H9 (cell line): ENCODE results near the gene NBL1. TPM values are rescaled to one million over a fixed set of nuclear protein-coding genes. Genes with fewer than 3 reads are reported as not detected.

ENCODE experiments used
- DNase-seq: peaks from one replicate; pipeline ENCODE4 v3.0.0-alpha.2; 2017
- H2AFZ ChIP-seq: one replicate; pipeline ENCODE4 v1.6.1; 2013; ENCODE audit warnings: mild to moderate bottlenecking, low read length, control low read depth, moderate library complexity
- H2AK5ac ChIP-seq: 2 replicates; pipeline ENCODE4 v1.6.1; 2013; ENCODE audit warnings: low read length, control low read depth, mixed read lengths; ENCODE audit not compliant: insufficient read length
- H2BK120ac ChIP-seq: one replicate; pipeline ENCODE4 v1.6.1; 2013; ENCODE audit warnings: low read depth, mild to moderate bottlenecking, low read length, control low read depth, inconsistent platforms; ENCODE audit not compliant: poor library complexity, severe bottlenecking
- H2BK12ac ChIP-seq: 2 replicates; pipeline ENCODE4 v1.6.1; 2013; ENCODE audit warnings: low read length, control low read depth, mixed read lengths, low read depth; ENCODE audit not compliant: insufficient read length
- H2BK15ac ChIP-seq: 2 replicates; pipeline ENCODE4 v1.6.1; 2013; ENCODE audit warnings: low read depth, low read length, control low read depth
- H2BK20ac ChIP-seq: one replicate; pipeline ENCODE4 v1.6.1; 2013; ENCODE audit warnings: low read depth, mild to moderate bottlenecking, low read length, control low read depth, inconsistent platforms; ENCODE audit not compliant: poor library complexity, severe bottlenecking
- H2BK5ac ChIP-seq: 2 replicates; pipeline ENCODE4 v1.6.1; 2013; ENCODE audit warnings: low read length, control low read depth, mixed read lengths; ENCODE audit not compliant: insufficient read length
- H3K14ac ChIP-seq: 2 replicates; pipeline ENCODE4 v1.6.1; 2013; ENCODE audit warnings: low read length, control low read depth; ENCODE audit not compliant: insufficient read depth
- H3K18ac ChIP-seq: 2 replicates; pipeline ENCODE4 v1.6.1; 2013; ENCODE audit warnings: low read depth, mild to moderate bottlenecking, mixed read lengths, low read length, control low read depth; ENCODE audit not compliant: insufficient read length
- H3K23ac ChIP-seq: 2 replicates; pipeline ENCODE4 v1.6.1; 2013; ENCODE audit warnings: low read length, control low read depth, mixed read lengths, low read depth; ENCODE audit not compliant: insufficient read length
- H3K23me2 ChIP-seq: 2 replicates; pipeline ENCODE4 v1.6.1; 2013; ENCODE audit warnings: low read depth, mild to moderate bottlenecking, mixed read lengths, low read length, control low read depth; ENCODE audit not compliant: insufficient read length, poor library complexity, severe bottlenecking
- H3K27ac ChIP-seq: 2 replicates; pipeline ENCODE4 v1.5.1; 2013; ENCODE audit warnings: low read length, control low read depth, mixed read lengths, low read depth; ENCODE audit not compliant: insufficient read length
- H3K27me3 ChIP-seq: 2 replicates; pipeline ENCODE4 v1.6.1; 2013; ENCODE audit warnings: low read length, control low read depth, inconsistent platforms; ENCODE audit not compliant: insufficient read depth
- H3K4ac ChIP-seq: 2 replicates; pipeline ENCODE4 v1.6.1; 2013; ENCODE audit warnings: low read depth, mild to moderate bottlenecking, control low read depth, inconsistent platforms, low read length, moderate library complexity
- H3K4me1 ChIP-seq: 2 replicates; pipeline ENCODE4 v1.6.1; 2013; ENCODE audit warnings: low read length, control low read depth, inconsistent platforms; ENCODE audit not compliant: insufficient read depth
- H3K4me2 ChIP-seq: 2 replicates; pipeline ENCODE4 v1.6.1; 2013; ENCODE audit warnings: low read length, control low read depth, mixed read lengths; ENCODE audit not compliant: insufficient read length, insufficient read depth
- H3K56ac ChIP-seq: 2 replicates; pipeline ENCODE4 v1.6.1; 2013; ENCODE audit warnings: low read depth, mild to moderate bottlenecking, mixed read lengths, low read length, control low read depth; ENCODE audit not compliant: insufficient read length
- H3K79me1 ChIP-seq: 2 replicates; pipeline ENCODE4 v1.6.1; 2013; ENCODE audit warnings: low read depth, mild to moderate bottlenecking, moderate library complexity, low read length, control low read depth, inconsistent platforms; ENCODE audit not compliant: insufficient read depth, poor library complexity, severe bottlenecking
- H3K79me2 ChIP-seq: 2 replicates; pipeline ENCODE4 v1.6.1; 2013; ENCODE audit warnings: low read length, control low read depth, inconsistent platforms; ENCODE audit not compliant: insufficient read depth
- H3K9ac ChIP-seq: 2 replicates; pipeline ENCODE4 v1.6.1; 2013; ENCODE audit warnings: low read length, control low read depth, mixed read lengths; ENCODE audit not compliant: insufficient read length; ENCODE audit errors: extremely low read depth
- H3K9me3 ChIP-seq: one replicate; pipeline ENCODE4 v1.6.1; 2013; ENCODE audit warnings: low read depth, low read length, inconsistent platforms; ENCODE audit not compliant: control insufficient read depth
- H3T11ph ChIP-seq: one replicate; pipeline ENCODE4 v1.6.1; 2013; ENCODE audit warnings: mild to moderate bottlenecking, low read length, control low read depth, inconsistent platforms
- H4K20me1 ChIP-seq: one replicate; pipeline ENCODE4 v1.6.1; 2013; ENCODE audit not compliant: control insufficient read depth, insufficient read length, insufficient read depth
- H4K5ac ChIP-seq: 2 replicates; pipeline ENCODE4 v1.6.1; 2013; ENCODE audit warnings: low read depth, mild to moderate bottlenecking, mixed read lengths, low read length, control low read depth; ENCODE audit not compliant: insufficient read length
- H4K8ac ChIP-seq: replicated peaks from 2 replicates; pipeline ENCODE4 v1.6.1; 2013; ENCODE audit warnings: low read length, control low read depth, mixed read lengths, low read depth; ENCODE audit not compliant: insufficient read length
- H4K91ac ChIP-seq: 2 replicates; pipeline ENCODE4 v1.6.1; 2013; ENCODE audit warnings: low read depth, mild to moderate bottlenecking, moderate library complexity, mixed read lengths, low read length, control low read depth; ENCODE audit not compliant: insufficient read length
- H3K27ac Mint-ChIP-seq, 3 experiments: 2 replicates in 2 of 3; 3 replicates in 1 of 3; pipeline ENCODE4 v1.8.0; 2020 to 2021; ENCODE audit warnings: mixed read lengths in 3 of 3, mild to moderate bottlenecking in 1 of 3, moderate library complexity in 1 of 3
- H3K27me3 Mint-ChIP-seq: 2 replicates; pipeline ENCODE4 v1.8.0; 2021; ENCODE audit warnings: low read depth, mild to moderate bottlenecking, moderate library complexity, mixed read lengths
- H3K36me3 Mint-ChIP-seq, 3 experiments: 2 replicates in 2 of 3; 3 replicates in 1 of 3; pipeline ENCODE4 v1.8.0; 2020 to 2021; ENCODE audit warnings: low read depth in 3 of 3, mixed read lengths in 3 of 3; ENCODE audit not compliant: insufficient read depth in 1 of 3
- H3K4me1 Mint-ChIP-seq, 2 experiments: 2 replicates each; pipeline ENCODE4 v1.8.0; 2020; ENCODE audit warnings: mixed read lengths in 2 of 2
- H3K4me3 Mint-ChIP-seq, 2 experiments: 2 replicates in 1 of 2; 3 replicates in 1 of 2; pipeline ENCODE4 v1.8.0; 2020 to 2021; ENCODE audit warnings: mild to moderate bottlenecking in 2 of 2, mixed read lengths in 2 of 2, moderate library complexity in 1 of 2
- H3K9me3 Mint-ChIP-seq, 2 experiments: 2 replicates in 1 of 2; 3 replicates in 1 of 2; pipeline ENCODE4 v1.8.0; 2020; ENCODE audit warnings: mild to moderate bottlenecking in 2 of 2, mixed read lengths in 2 of 2, moderate library complexity in 1 of 2
- CTCF ChIP-seq: fragments of 200-600 bp; sonication (generic); conservative IDR thresholded peaks from 3 replicates; pipeline ENCODE4 v1.8.0; 2021; ENCODE audit warnings: antibody characterized with exemption, mild to moderate bottlenecking
- WGBS: extraction: QIAGEN DNeasy Blood & Tissue Kit; methylation state at CpG from one replicate; pipeline ENCODE4 v1.1.7; 2013; ENCODE audit warnings: missing lambda C conversion rate, low lambda C conversion rate, mixed read lengths; ENCODE audit not compliant: insufficient read length; ENCODE audit errors: extremely low coverage; 5-methylcytosine and 5-hydroxymethylcytosine counted together
- total RNA-seq: library from RNA; stranded (reverse); gene quantifications from 2 replicates; pipeline ENCODE4 v1.2.1, GENCODE V29; 2021

The NBL1 gene
- total RNA-seq, 1 experiment from 2014 or later = 6.4 TPM

GRCh38 chr1:19682257-19682656 lies 38.1 kb downstream of the NBL1 start:
- Mint-ChIP-seq H3K9me3 (peaks cover 0 to 1% of the 10 kb centered on the region in 2 experiments; a peak in 2 of 5 replicates), H3K4me3 (no peak overlapping the region), H3K4me1 (peaks cover 24 to 43% of the 10 kb centered on the region in 2 experiments), H3K27ac (no peak overlapping the region), H3K36me3 (peaks cover 0 to 2% (median 0%) of the 10 kb centered on the region in 3 experiments; a peak in 2 of 7 replicates), H3K27me3 (peaks cover 3% of the 10 kb centered on the region; the same call in 1 of the 2 replicates)
- Histone ChIP-seq H2AK5ac (no peak overlapping the region), H3K14ac (no peak overlapping the region; the same call in 1 of the 2 replicates), H3K27ac (no peak overlapping the region), H3T11ph (no peak overlapping the region), H3K4me1 (no peaks in the 10 kb centered on the region; the same call in 1 of the 2 replicates), H2AFZ (no peak overlapping the region), H3K79me2 (no peaks in the 10 kb centered on the region), H2BK12ac (no peak overlapping the region), H3K23me2 (no peaks in the 10 kb centered on the region), H3K56ac (no peak overlapping the region), H4K5ac (no peak overlapping the region), H3K9ac (no peak overlapping the region), H3K79me1 (no peaks in the 10 kb centered on the region), H2BK20ac (no peak overlapping the region), H2BK5ac (no peak overlapping the region), H3K23ac (no peak overlapping the region), H2BK120ac (no peak overlapping the region), H3K18ac (no peak overlapping the region), H3K4me2 (no peak overlapping the region), H3K27me3 (no peaks in the 10 kb centered on the region), H4K91ac (no peak overlapping the region), H3K9me3 (no peaks in the 10 kb centered on the region), H4K8ac (no peak overlapping the region), H3K4ac (no peak overlapping the region), H2BK15ac (no peak overlapping the region), H4K20me1 (no peaks in the 10 kb centered on the region)
- no CpG with 5 or more reads among the region's 3 CpGs for WGBS
- TF ChIP-seq CTCF = no peak
- DNase-seq = no peak
